ENCODE data around the gene HLCS.
"Not testable (repeated sequence)": the region's sequence is repeated elsewhere in the genome, so short reads cannot be mapped to it uniquely, and the experiment has no call there.

Gene HLCS

DNA sequence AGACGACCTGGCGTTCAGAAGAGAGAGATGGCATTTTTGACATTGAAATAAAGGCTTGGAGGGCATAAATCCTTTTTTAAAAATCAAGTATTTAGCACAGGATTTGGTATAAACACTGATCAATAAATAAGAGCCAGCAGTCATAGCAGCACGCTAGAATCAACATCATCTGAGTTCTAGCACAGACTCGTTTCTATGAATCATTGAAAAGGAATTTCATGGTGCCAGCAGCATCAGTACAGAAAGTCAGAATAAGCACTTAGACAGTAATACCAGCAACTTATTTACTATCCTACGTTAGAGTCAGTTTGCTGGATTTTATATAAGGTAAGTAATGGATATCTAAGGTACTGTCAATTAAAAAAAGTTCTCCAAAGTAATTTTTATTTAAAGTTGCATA, 119.3 kb downstream of the HLCS start:
- no peak for DNase-seq (ENCODE audit: low read depth)

DNA sequence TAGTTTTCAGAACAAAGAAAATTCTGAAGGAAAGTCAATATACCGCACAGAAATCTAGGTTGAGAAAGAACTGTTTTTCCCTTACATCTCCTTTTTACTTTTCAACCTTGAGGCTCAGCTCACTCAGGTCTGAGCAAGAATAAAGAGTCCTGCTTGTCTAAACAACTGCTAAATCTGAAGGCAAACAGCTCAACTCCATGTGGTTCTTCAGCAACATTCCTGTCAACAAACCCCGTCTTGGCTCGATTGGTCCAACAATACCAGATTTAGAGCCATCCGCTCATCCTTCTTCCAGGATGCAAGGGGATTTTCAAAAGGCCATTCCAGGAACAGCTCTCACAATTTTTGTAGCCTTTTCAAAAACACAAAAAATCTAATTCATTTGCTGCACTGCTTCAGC, 119.8 kb downstream of the HLCS start:
- no peak for DNase-seq (ENCODE audit: low read depth)

DNA sequence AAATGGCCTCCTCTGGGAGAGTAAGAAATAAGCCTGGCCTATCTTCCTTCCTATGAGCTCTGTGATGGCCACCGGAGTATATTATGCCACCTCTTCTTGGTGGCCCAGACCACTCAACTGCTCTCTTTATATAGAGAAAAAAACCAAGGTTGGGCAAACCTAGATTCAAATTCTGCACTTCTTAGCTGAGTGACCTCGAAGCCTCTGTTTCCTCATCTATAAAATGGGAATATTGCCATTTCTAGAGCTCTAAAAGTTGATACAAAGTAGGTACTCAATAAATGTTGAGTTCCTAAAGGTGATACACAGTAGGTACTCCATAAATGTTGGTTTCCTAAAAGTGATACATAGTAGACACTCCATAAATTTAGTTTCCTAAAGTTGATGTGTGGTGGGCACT, 120.7 kb downstream of the HLCS start:
- no peak for DNase-seq (ENCODE audit: low read depth)

DNA sequence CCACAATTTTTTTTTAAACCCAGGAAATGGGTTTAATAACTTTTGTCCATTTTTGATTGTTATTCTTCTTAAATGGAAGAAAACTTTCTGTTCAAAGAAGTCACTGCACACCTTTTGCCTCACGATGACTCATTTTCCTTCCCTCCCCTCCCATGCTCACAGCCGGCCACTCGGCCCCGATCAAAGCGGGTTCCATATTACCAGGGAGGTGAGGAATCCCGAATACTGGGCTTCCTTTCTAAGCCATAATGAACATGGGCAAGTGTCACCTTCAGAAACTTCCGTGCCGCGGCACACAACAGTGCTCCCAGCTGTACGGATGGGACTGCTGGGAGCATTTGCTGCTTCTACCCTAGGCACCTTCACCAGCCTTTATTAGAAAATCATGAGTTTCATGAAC, 121.4 kb downstream of the HLCS start:
- no peak for DNase-seq (ENCODE audit: low read depth)

DNA sequence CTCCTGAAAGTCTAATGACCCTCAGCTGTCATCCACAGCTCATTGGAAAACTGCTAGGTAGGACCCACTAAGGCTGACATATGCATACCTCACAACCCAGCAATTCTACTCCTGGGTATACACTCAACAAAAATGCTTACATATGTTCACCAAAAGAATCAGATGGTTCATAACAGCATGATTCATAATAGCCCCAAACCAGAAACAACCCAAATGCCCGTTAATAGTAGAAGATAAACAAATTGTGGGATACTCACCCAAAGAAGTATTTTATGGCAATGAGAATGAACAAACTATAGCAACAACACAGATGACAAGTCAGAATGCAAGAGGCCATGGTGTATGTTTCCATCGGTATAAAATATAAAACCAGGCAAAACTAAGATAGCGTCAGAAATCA, 124.6 kb downstream of the HLCS start:
- no peak for DNase-seq (ENCODE audit: low read depth)

DNA sequence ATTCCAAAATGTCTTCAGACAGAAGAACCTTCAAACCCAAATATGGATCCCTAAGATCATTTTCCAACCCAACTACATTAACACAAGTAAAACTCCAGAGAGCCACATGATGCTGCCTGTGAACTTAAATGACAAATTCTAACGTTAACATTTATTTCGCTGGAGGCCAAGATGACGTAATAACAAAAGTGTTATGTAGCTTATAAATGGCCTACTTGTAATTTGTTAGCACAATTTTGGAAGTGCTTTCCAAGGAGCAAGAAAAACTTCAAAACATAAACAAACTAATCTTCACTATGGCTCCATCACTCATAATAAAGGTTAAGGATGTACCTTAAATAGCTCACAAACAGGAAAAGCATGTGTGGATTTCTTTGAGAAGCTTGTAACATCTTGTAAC, 126.7 kb downstream of the HLCS start:
- DNase-seq (ENCODE audit: low read depth), result no peak

DNA sequence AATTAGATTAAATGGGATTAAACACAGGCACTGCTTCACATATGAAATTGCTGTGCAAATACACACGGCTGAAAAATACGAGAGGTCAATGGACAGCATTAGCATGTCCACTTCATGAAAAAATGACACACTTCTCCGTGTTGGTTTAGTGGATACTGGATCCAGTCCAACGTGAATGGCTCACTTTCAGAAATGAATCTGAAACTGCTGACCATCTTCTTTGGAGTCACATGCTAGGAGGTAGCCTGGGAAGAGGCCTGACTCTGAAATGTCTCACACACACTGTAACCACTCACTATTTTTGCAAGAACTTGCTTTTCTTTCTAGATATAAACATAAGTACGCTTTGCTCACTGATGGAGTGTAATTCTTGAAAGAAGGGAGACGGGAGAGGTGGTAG, 127.3 kb downstream of the HLCS start:
- DNase-seq (ENCODE audit: low read depth), result no peak

DNA sequence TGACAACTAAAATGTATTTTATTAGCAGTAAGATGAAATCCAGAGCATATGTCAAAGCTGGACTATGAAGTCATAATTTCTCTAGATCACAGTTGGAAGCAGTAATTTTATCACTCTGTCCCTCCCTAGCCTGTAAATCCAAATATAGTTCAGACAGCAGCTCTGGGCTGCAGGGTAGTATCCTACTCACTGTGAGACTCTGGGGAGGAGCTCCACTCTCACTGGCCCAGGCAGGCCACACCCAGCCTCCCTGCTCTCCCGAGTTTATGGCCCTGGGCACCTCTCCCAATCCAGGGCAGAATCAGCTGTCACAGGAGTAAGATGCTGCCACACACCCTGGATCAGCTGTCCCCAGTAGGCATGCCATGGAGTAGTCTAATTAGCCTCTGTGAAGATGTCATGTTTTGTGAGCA, 131.1 kb downstream of the HLCS start:
- no peak for DNase-seq (ENCODE audit: low read depth)

DNA sequence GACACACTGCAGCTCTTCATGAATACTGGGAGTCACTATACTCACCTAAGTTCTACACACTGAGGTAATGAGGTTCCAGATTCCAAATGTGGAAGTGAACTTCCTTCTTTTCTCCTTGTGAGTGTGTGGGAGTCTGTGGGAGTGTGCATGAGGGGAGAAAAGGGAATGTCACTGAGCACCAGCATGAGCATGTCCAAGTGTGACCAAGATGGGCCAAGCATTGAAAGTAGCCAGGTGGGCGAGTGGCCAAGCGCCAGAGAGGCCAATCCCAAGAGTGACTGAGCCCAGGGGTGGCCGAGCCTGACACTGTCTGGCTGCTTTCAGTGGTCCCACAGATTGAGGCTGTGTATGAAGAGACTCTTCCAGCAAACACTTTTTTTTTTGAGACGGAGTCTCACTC, 132.3 kb downstream of the HLCS start:
- DNase-seq (ENCODE audit: low read depth), result no peak

DNA sequence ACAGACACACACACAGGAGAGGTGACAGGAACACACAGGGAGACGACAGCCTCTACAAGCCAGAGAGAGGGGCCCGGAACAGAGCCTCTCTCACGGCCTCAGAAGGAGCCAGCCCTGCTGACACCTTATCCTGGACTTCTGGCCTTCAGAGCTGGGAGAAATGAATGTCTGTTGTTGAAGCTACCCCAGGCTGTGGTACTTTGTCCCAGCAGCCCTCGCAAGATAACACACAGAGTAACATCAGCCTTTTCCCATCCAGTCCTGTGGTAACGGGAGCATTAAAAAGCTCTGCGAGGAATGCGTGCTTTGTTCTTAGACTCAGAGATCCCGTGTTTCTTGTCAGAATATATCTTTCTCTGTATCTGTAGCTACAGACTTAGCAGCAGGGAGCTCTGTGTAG, 136.4 kb downstream of the HLCS start:
- no peak for DNase-seq (ENCODE audit: low read depth)

DNA sequence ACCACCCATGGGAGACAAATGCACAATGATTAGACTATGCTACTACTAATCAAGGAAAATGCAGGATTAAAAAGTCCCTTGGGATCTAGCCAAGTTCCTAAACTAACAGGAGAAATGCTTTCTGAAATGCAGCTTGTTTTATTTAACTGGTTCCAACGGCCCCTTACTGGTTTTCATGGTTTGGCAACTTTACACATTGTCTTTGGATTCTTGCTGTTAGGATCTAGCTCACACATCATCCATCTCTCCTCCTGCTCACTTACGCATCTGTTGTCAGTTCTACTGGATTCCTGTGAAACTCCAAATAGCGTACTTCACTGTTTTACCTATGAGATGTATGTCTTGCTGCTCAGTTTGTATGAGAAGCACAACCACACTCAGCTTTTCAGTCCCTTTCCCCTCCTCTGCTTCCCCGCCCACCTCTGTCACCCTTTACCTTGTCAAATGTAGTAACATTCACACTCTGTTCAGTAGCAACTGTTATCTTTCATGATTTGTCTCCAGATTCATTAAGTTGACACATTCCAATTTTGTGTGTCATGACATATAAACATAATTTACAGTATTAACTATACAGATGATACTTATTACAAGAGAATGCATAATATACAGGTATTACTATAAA, 137.5 kb downstream of the HLCS start:
- DNase-seq (ENCODE audit: low read depth), result no peak

DNA sequence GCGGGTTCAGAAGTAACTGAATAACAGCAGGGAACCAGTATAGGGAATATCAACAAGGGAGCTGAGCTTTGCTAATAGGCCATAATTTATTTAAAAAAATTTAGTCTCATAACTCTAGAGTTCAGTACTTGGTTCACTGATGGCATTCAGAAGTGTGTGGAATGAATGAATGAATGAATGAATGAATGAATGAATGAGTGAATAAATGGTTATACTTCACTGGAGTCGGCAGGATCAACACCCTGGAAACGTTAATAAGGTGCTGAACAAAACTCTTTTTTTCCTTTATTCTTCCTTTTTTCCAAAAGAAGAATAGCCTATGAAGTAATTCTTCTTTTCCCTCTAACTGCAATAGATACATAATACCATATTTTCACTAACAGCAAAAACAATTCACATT, 138.3 kb downstream of the HLCS start:
- no peak for DNase-seq (ENCODE audit: low read depth)

DNA sequence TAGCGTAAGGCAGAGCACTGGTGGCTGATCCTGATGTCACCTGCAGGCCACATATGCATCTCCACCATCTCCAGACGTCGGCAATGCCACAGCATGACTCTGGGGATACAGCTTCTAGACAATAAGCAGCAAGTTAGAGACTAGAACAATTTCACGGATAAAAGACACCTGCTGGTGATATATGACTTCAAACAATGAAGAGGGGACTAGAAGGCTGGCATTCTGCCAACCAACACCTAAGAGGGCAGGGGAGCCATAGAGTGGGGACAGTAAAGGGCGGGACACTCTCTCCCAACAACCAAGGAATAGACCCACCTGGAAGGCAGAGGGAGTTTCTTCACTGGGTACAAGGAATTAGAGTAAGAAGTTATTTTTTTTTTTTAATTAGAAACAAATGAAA, 140.8 kb downstream of the HLCS start:
- DNase-seq (ENCODE audit: low read depth), result no peak

DNA sequence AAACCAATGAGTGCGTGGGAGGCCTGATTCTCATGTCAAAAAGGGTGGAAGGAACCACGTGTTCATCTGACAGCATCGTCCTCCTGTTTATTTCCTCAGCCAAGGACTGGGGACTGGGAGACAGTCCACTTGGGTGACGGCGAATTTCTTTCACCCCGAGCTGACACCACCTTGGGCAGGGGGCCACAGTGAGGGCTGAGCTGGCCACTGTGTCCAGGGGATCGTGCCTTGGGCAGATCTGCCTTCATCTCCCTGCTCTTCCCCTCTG, 145.5 kb downstream of the HLCS start:
- no peak for DNase-seq (ENCODE audit: low read depth)

DNA sequence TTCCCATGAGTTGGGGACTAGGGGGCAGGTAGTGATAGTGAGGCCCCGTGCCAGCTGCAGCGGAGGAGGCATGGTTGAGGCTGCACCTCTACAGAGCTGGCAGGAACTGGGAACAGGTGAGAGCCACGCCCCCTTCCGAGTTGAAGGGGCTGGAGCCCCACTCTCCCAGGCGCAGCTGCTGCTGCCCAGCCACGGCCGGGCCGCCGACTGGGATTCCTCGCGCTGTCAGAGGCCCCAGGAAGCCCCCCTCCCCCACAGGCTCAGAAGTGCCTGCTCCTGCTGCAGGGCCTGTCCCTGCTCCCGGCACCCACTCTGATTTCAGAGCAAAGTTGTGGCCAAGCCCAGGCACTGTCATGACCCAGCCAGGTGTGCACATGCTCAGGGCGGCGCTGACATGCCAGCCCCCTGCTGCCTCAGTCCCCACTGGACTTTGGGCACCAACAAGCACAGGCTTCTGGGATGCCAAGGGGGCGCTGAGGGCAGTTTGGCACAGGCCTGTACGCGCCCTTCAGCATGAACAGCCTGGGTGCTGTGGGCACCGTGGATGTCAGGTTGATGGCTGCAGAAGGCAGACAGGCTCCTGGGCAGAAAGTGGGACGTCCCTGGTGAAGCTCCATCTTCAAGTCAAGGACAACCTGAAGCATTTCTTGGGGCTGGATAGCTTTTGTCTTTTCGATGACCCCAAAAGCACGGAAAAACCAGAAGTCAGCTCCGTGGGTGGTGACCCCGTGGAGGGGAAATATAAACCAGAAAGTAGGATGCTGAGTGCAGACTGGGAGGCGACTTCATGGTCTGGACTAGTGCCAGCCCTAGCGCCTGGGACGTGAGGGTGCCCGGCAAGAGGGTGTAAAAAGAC, 146.1 kb downstream of the HLCS start:
- DNase-seq (ENCODE audit: low read depth), result no peak

DNA sequence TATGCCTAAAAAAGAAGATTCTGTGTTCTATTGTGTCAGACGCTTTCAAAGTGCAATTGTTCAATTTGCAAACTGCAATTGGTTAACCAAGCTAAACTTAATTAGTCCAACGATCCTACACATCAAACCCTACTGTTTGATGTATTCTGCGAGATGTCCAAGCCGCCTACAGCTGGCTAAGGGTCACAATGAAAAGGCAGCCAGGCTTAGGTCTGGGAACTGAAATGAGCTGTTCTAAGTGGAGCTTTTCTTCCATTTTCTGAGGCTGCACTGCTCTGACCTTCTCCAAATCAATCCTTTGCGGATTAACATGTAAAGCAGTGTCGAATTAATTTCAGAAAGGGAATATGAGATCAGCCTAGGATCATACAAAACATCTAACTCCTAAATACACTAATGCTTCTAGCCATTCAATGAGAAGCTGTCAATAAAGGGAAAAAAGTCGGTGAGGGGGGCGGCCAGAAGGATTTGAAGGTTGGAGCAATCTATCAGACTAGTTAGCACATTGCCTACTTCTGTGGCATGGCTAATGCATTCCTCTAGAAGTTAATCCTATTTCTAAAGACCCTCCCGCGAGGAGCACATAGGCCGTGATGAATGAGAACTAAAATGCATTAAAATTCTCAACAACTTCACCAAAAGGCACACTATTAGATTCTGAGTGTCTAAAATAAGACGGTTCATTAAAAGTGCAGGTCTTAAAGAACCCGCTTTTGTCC, 148.6 kb downstream of the HLCS start:
- no peak for DNase-seq (ENCODE audit: low read depth)

DNA sequence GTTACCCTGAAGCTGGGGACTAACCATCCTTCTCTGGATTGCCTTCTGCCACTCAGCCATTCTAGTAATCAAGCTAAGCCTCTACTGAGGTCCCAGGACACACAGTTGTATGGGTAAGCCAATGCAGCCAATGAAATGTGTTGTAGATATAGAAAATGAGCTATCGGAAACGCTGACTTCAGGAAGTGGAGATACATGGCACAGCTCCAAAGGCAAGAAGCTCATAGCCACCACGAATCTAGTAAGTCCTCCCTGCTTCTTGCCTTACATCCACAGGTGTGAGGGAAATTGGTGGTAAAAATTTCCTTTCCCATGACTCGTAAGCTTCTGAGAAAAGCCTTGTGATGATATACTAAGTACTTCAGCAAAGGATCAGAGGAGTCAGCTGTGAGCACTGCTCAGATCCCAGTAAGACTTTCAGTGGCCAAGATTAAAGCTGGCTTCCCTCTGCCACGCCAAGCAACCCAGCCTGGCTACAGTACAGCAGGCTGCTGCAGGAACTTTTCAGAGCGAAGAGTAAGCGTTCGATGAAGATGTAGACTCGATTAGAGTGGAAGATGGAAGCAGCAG, 149.8 kb downstream of the HLCS start:
- DNase-seq (ENCODE audit: low read depth), result no peak

DNA sequence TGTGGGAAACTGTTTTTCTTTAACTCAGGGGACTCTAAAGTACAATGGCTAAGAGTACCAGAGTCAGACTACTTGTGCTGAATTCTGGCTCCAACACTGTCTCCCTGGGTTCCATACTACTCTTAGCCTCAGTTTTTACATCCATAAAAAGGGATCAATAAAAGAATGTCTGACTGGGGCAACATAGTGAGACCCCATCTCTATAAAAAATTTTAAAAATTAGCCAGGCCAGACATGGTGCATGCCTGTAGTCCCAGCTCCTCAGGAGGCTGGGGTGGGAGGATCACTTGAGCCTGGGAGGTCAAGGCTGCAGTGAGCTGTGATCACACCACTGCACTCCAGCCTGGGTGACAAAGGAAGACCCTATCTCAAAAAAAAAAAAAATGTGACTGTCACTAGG, 150.4 kb downstream of the HLCS start:
- DNase-seq (ENCODE audit: low read depth), result not testable (repeated sequence)

DNA sequence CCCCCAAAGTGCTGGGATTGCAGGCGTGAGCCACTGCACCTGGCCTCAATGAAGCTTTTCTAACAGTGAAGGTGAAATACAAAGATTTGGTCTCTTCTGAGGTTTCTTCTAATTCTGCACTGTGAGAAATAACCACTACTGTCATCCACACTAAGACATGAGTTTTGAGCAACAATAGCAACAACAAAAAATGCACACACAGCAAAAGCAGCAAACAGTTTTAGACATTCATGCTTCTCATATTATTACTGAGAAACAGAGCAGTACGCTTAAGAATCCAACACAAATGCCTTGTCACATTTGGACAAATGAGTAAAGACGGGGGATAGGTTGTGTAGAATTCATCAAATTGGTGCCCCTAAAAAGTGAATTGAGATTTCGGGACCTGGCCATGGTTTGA, 151.2 kb downstream of the HLCS start:
- DNase-seq (ENCODE audit: low read depth), result no peak

DNA sequence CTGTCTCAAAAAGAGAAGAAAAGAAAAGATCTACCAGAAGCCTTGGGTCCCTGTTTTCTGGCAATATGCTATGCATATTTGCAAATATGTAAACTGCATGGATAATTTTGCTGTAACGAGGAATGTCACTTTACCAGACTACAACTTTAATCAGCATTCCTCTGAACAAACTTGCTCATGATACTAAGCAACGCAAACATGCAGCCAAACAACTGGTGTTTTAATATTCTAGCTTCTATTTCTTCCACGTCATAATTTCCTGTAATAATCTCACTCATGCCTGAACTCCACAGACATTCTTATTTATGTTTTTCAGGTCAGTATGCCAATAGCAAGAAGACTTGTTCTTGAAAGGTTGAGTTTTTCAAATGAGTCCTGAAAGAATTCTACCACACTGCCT, 153.4 kb downstream of the HLCS start:
- no peak for DNase-seq (ENCODE audit: low read depth)

DNA sequence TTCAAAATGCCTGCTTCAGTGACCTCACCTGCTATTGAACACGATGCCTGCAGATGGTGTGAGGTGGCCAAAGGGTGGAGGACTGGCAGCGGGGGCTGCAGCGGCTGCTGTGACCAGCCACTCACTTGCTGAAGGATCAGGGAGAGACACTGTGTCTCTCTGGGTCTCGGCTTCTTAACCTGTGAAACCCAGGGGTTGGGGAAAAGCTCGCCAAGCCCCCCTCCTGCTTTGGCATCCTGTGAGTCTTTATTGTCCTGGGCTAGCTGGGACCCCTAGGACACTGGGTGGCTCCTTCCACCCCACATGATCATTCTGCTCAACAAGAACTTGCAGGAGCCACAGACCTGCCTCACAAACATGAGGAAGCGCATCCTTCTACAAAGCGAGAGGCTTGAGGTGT, 154.7 kb downstream of the HLCS start:
- no peak for DNase-seq (ENCODE audit: low read depth)

DNA sequence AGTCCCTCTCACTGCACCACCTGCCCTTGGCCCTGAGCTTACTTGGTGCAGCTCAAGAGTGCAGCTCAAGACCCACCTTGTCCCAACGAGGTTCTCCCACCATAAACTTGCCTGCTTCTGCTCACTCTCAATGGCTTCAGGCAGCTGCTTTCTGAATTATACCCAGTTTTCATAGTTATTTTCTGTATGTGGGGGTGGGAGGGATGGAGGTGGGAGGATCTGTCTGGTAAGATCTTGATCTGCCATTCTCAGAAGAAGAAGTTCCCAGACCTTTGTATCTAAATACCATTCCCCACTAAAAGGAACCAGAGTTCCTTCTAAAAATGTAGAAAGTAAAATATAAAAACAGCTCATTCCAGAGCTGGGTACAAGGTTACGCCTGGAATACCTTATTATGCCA, 156.0 kb downstream of the HLCS start:
- no peak for DNase-seq (ENCODE audit: low read depth)

DNA sequence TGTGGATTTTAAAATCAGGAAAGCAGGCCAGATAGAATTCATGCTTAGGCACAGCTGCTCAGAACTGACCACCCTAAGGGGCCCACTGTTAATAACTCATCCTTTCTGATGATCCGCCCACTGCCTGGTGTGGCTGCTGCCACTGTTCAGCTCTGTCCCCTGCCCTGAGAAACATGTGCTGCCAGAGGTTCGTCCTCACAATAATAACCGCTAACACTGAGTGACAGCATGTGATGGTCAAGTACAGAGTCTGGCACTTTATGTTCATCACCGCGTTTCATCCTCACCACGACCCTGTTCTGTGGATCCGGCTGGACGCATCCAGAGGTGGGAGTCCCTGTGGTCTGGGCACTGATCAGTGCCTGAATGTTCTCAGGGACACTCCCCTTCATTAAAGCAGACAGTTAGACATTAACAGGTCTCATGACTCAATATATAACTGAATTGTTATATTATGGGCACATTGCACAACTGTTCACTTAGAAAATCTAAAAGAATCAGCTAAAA, 159.0 kb downstream of the HLCS start:
- no peak for DNase-seq (ENCODE audit: low read depth)

All from activated T-cell treated with anti-CD3 and anti-CD28 coated beads for 48 hours (primary cell).